Thyroid gland (tissue), 4 donors: Measurements from ENCODE around the gene ZNF496. TPM values are rescaled to one million over a fixed set of nuclear protein-coding genes. Genes with fewer than 3 reads are reported as not detected.
"Not testable (repeated sequence)": the region's sequence is repeated elsewhere in the genome, so short reads cannot be mapped to it uniquely, and the experiment has no call there.

Experiments used
- DNase-seq, 2 donors: peaks; one replicate each; pipeline ENCODE4 v3.0.0-alpha.2; 2019
- H3K27ac ChIP-seq, 3 donors: fragments of 200-600 bp; sonication (generic); 1 replicate in 2 of 3; 2 replicates in 1 of 3; pipeline ENCODE4 v1.5.1; 2016 to 2019; ENCODE audit warnings: mild to moderate bottlenecking in 1 of 3, moderate library complexity in 1 of 3
- H3K27me3 ChIP-seq: fragments of 200-600 bp; sonication (generic); one replicate; pipeline ENCODE4 v1.5.1; 2019
- H3K36me3 ChIP-seq, 2 donors: fragments of 200-600 bp; sonication (generic); one replicate each; pipeline ENCODE4 v1.5.1; 2016 to 2019
- H3K4me1 ChIP-seq, 2 donors: fragments of 200-600 bp; sonication (generic); one replicate each; pipeline ENCODE4 v1.5.1; 2017 to 2019
- H3K4me3 ChIP-seq, 3 donors: fragments of 200-600 bp; sonication (generic); replicated peaks in 1 of 3; 1 replicate in 2 of 3; 2 replicates in 1 of 3; pipeline ENCODE4 v1.5.1; 2016; ENCODE audit warnings: mild to moderate bottlenecking in 1 of 3
- H3K9me3 ChIP-seq: fragments of 200-600 bp; sonication (generic); one replicate; pipeline ENCODE4 v1.5.1; 2017
- POLR2A ChIP-seq, 2 donors: fragments of 450-650 bp; IDR thresholded peaks; one replicate each; pipeline ENCODE4 v1.6.1; 2017; ENCODE audit warnings: antibody characterized with exemption in 2 of 2, mild to moderate bottlenecking in 2 of 2, moderate library complexity in 1 of 2
- WGBS, 2 donors: methylation state at CpG; one replicate each; pipeline ENCODE4 v1.1.5; 2017; 5-methylcytosine and 5-hydroxymethylcytosine counted together
- intact Hi-C: fragments of 100-400 bp; cut with DNase I; formaldehyde crosslinking; loops from one replicate; pipeline ENCODE4 v1.15.1; 2023
- total RNA-seq, 4 donors: library from RNA; depleted of rRNA; stranded (reverse); fragments of >200 nt; gene quantifications; one replicate each; pipeline ENCODE4 v1.2.3, GENCODE V29; 2016
- TF ChIP-seq, protein P1 (sequence below), 6 experiments: fragments of 200-600 bp in 3 of 6; fragments of 450-650 bp in 3 of 6; sonication (generic) in 3 of 6; IDR thresholded peaks; one replicate each; pipeline ENCODE4 v1.5.1; 2016 to 2019; ENCODE audit warnings: antibody characterized with exemption in 6 of 6, mild to moderate bottlenecking in 2 of 6, inconsistent platforms in 1 of 6, moderate library complexity in 1 of 6

Gene ZNF496
- total RNA-seq, 4 donors from 2014 or later = 34.0 to 78.6 (median 51.9) TPM

DNA sequence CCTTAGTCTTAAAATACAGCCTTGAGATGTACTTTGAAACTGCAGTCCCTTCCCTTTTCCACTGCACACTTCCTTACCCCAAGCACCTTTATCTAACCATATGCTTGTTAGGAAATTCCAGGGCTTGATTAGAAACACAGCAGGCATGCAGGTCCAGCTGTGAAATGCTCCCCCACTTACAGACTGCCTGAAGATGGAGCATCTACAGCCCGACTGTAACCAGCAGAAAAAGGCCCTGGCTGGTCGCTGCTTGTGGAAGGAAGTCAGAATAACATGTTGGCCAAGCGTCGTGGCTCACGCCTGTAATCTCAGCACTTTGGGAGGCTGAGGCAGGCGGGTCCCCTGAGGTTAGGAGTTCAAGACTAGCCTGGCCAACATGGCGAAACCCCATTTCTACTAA is 38.6 kb downstream of the ZNF496 start:
- no peaks in the 10 kb centered on the region for H3K27me3 ChIP-seq
- no peaks in the 10 kb centered on the region for H3K36me3 ChIP-seq
- H3K4me3 ChIP-seq = no peak overlapping the region
- no peaks in the 10 kb centered on the region for H3K9me3 ChIP-seq
- no peak for TF ChIP-seq POLR2A (IDR thresholded peaks at IDR 0.05)
- TF ChIP-seq, protein P1, sequence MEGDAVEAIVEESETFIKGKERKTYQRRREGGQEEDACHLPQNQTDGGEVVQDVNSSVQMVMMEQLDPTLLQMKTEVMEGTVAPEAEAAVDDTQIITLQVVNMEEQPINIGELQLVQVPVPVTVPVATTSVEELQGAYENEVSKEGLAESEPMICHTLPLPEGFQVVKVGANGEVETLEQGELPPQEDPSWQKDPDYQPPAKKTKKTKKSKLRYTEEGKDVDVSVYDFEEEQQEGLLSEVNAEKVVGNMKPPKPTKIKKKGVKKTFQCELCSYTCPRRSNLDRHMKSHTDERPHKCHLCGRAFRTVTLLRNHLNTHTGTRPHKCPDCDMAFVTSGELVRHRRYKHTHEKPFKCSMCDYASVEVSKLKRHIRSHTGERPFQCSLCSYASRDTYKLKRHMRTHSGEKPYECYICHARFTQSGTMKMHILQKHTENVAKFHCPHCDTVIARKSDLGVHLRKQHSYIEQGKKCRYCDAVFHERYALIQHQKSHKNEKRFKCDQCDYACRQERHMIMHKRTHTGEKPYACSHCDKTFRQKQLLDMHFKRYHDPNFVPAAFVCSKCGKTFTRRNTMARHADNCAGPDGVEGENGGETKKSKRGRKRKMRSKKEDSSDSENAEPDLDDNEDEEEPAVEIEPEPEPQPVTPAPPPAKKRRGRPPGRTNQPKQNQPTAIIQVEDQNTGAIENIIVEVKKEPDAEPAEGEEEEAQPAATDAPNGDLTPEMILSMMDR (IDR thresholded peaks at IDR 0.05) = no peak
- no peak for DNase-seq
- intact Hi-C loops = no loop called here
- no peak overlapping the region for H3K27ac ChIP-seq
- whole genome bisulfite sequencing, 2 donors = 80 to 84% methylated on average over 7 of the region's 7 CpGs
- H3K4me1 ChIP-seq = no peaks in the 10 kb centered on the region

- 73 to 74% methylated on average over 17 of the region's 17 CpGs for WGBS, 2 donors
- intact Hi-C loops = no loop called here
- Histone ChIP-seq H3K36me3 (no peaks in the 10 kb centered on the region), H3K27ac (no peak overlapping the region), H3K4me3 (no peak overlapping the region), H3K27me3 (no peaks in the 10 kb centered on the region), H3K9me3 (no peaks in the 10 kb centered on the region), H3K4me1 (no peaks in the 10 kb centered on the region)
- no peak for TF ChIP-seq POLR2A (IDR thresholded peaks at IDR 0.05)
- TF ChIP-seq, protein P1 (IDR thresholded peaks at IDR 0.05) = no peak
- no peak for DNase-seq
Observed at GRCh38 chr1:247291833-247292561, 39.7 kb downstream of the ZNF496 start.

GRCh38 chr1:247291161-247291560 is 40.5 kb downstream of the ZNF496 start:
- intact Hi-C loops = no loop called here
- no peak for DNase-seq
- no peak overlapping the region for H3K27ac ChIP-seq
- H3K9me3 ChIP-seq = no peaks in the 10 kb centered on the region
- H3K27me3 ChIP-seq = no peaks in the 10 kb centered on the region
- no peak for TF ChIP-seq POLR2A (IDR thresholded peaks at IDR 0.05)
- TF ChIP-seq, protein P1 (IDR thresholded peaks at IDR 0.05) = no peak
- 94 to 96% methylated on average over 9 of the region's 9 CpGs for WGBS, 2 donors
- no peaks in the 10 kb centered on the region for H3K4me1 ChIP-seq
- H3K36me3 ChIP-seq = no peaks in the 10 kb centered on the region
- H3K4me3 ChIP-seq = no peak overlapping the region

GRCh38 chr1:247290576-247290975 is 41.1 kb downstream of the ZNF496 start:
- no peaks in the 10 kb centered on the region for H3K9me3 ChIP-seq
- H3K4me1 ChIP-seq = no peaks in the 10 kb centered on the region
- no peak for TF ChIP-seq POLR2A (IDR thresholded peaks at IDR 0.05)
- TF ChIP-seq, protein P1 (IDR thresholded peaks at IDR 0.05) = no peak
- 97 to 98% methylated on average over 20 of the region's 20 CpGs for WGBS, 2 donors
- no peak overlapping the region for H3K27ac ChIP-seq
- no peak for DNase-seq
- no peak overlapping the region for H3K4me3 ChIP-seq
- H3K36me3 ChIP-seq = no peaks in the 10 kb centered on the region
- intact Hi-C loops = no loop called here
- no peaks in the 10 kb centered on the region for H3K27me3 ChIP-seq

DNA sequence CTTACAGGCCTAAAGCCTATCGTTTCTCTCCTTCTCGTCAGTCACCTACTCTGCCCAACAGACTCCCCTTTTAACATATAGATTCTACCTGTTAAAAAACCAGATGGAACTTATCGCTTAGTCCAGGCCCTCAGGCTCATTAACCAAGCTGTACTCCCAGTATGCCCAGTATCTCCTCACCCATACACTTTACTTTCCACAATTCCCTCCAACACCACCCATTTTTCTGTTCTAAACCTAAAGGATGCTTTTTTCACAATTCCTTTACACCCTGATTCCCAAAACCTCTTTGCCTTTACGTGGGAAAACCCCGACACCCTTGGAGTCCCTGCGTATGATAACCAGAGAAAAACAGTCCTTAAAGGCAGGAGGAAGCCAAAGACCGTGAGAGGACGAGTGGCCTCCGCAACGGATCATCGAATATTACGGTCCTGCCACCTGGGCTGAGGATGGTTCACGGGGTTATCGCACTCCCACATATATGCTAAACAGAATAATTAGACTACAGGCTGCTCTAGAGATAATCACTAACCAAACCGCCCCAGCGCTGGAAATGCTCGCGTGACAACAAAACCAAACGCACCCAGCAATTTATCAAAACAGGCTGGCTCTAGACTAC is 42.3 kb downstream of the ZNF496 start:
- H3K27ac ChIP-seq, H3K9me3 ChIP-seq, DNase-seq, intact Hi-C loops, H3K4me3 ChIP-seq, H3K36me3 ChIP-seq, H3K27me3 ChIP-seq, H3K4me1 ChIP-seq: not testable (repeated sequence)
- WGBS, 2 donors = 93 to 95% methylated on average over 19 of the region's 19 CpGs
